HepG2 (cell line): Measurements from ENCODE around the gene TMEM258. TPM values are rescaled to one million over a fixed set of nuclear protein-coding genes. Genes with fewer than 3 reads are reported as not detected.
A peak's percentile ranks its signal among the peaks of the same experiment; 100 is the strongest.

ENCODE experiments used
- ARID5B ChIP-seq: IDR thresholded peaks from 2 replicates; pipeline ENCODE4 v1.4.0; 2020; ENCODE audit warnings: mild to moderate bottlenecking, missing genetic modification reagents
- CBX2 ChIP-seq, 2 experiments: fragments of 200-600 bp in 1 of 2; sonication (generic); formaldehyde crosslinking in 1 of 2; IDR thresholded peaks; 2 replicates each; pipeline versions ENCODE4 v1.7.0 to v1.8.1; 2018 to 2022; ENCODE audit warnings: low read depth in 2 of 2, low read length in 1 of 2, mild to moderate bottlenecking in 1 of 2, missing genetic modification reagents in 1 of 2
- DPF2 ChIP-seq: sonication (generic); formaldehyde crosslinking; IDR thresholded peaks from 2 replicates; pipeline ENCODE4 v1.4.0; 2020; ENCODE audit warnings: mild to moderate bottlenecking, low read depth, missing genetic modification reagents, borderline replicate concordance
- USF2 ChIP-seq, 2 experiments: sonication (generic) in 1 of 2; formaldehyde crosslinking in 1 of 2; IDR thresholded peaks; 2 replicates each; pipeline versions ENCODE4 v1.5.1 to v1.6.1; 2011 to 2020; ENCODE audit warnings: borderline replicate concordance in 1 of 2, low read depth in 1 of 2, low read length in 1 of 2, mild to moderate bottlenecking in 1 of 2, missing genetic modification reagents in 1 of 2, moderate library complexity in 1 of 2
- ZBTB2 ChIP-seq: sonication (generic); formaldehyde crosslinking; IDR thresholded peaks from 2 replicates; pipeline ENCODE4 v1.8.0; 2022; ENCODE audit warnings: low read depth, missing genetic modification reagents
- ZNF12 ChIP-seq: sonication (generic); formaldehyde crosslinking; IDR thresholded peaks from 2 replicates; pipeline ENCODE4 v1.5.0; 2020; ENCODE audit warnings: missing genetic modification reagents
- ZNF687 ChIP-seq: sonication (generic); formaldehyde crosslinking; IDR thresholded peaks from 2 replicates; pipeline ENCODE4 v1.5.1; 2020; ENCODE audit warnings: mild to moderate bottlenecking, missing genetic modification reagents, moderate library complexity
- polyA plus RNA-seq, 8 experiments: library from polyadenylated mRNA; depleted of rRNA in 3 of 8; stranded (reverse) in 7 of 8; unstranded in 1 of 8; fragments of >200 nt; fragmentation: Illumina TruSeq in 4 of 8; extraction: Trizol in 4 of 8; gene quantifications; 2 replicates each; pipeline versions ENCODE4 v1.2.1 to v1.2.3, GENCODE V29; 2011 to 2016; ENCODE audit warnings: low read depth in 4 of 8, missing spikeins in 1 of 8, mixed read lengths in 1 of 8; ENCODE audit not compliant: insufficient read depth in 1 of 8
- total RNA-seq, 5 experiments: library from RNA; depleted of rRNA; stranded (reverse); fragments of >200 nt; fragmentation: Illumina TruSeq; extraction: Trizol; gene quantifications; 2 replicates each; pipeline ENCODE4 v1.2.3, GENCODE V29; 2016; ENCODE audit warnings: low read depth in 1 of 5

The TMEM258 gene
- total and polyA plus RNA-seq, 2 of the 13 experiments (the other 11 are each of a cell fraction or from before 2014, with no cell fraction given), result 175 to 424 TPM

- TF ChIP-seq ZNF687 (CRISPR knock-in tag), result peak; percentile 59
- no peak for TF ChIP-seq ZNF12 (CRISPR knock-in tag)
- no peak for TF ChIP-seq CBX2 (IDR thresholded peaks at IDR 0.05; ENCODE audit: low read depth, low read length)
- TF ChIP-seq CBX2 (CRISPR knock-in tag; IDR thresholded peaks at IDR 0.05; ENCODE audit: low read depth), result no peak
- TF ChIP-seq USF2 (IDR thresholded peaks at IDR 0.05; ENCODE audit: low read depth, low read length), result no peak
- TF ChIP-seq USF2 (CRISPR knock-in tag; IDR thresholded peaks at IDR 0.05; ENCODE audit: borderline replicate concordance), result no peak
- peak; percentile 14; the same call in 1 of the 2 replicates for TF ChIP-seq ARID5B (CRISPR knock-in tag)
- no peak for TF ChIP-seq ZBTB2 (CRISPR knock-in tag)
- TF ChIP-seq DPF2 (CRISPR knock-in tag), result no peak
These were observed 36.4 kb upstream of the TMEM258 start (continued) for GRCh38 chr11:61828629-61829407.
